ENCODE data around the gene RBSN.

The RBSN gene

DNA sequence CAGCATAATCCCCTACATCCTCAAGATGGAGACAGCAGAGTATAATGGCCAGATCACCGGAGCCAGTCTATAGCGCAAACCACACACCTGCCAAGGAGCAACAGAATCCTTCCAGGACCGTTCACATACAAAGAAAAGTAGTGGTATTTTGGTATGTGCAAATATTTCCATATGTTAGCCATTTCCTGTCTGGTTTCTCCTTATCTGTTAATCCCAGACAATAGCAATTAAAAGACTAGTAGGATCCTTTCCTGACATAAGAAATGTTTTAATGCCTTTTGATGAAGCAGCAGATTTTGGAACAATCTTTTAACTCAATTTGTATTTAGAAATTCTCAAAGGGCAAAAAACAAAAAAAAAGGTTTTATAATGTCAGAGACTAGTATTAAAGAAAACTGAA is 56.0 kb downstream of the RBSN start:
- POLR2A ChIA-PET = no interaction called here

DNA sequence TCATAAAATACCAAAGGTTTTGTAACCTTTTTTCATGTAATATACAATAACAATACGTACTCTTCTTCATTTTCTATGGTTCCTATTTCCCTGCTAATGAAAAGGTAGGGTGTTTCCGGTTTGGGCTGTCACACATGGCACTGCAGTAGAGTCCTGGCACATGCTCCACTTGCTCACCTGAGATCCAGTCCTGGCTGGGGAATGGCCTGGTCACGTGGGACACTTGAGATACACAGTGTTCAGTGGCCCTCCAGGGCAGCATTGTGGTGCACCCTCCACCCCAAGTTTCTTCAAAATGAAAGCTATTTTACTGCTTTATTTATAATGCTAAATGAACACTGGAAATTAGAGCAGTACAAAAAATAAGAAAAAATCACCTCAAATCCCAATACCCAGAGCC is 57.0 kb downstream of the RBSN start:
- Histone ChIP-seq H3K36me3 (ENCODE audit: control insufficient read depth in 2 of 2, insufficient read depth in 1 of 2, low read length in 2 of 2) (peaks cover 21 to 96% of the 10 kb centered on the region in 2 experiments), H3K27ac (ENCODE audit: extremely low read depth, low read depth, low read length) (no peak overlapping the region), H3K9me3 (ENCODE audit: control insufficient read depth, insufficient read depth, low read depth, low read length) (no peaks in the 10 kb centered on the region), H3K4me1 (ENCODE audit: control insufficient read depth, insufficient read depth, low read length) (no peaks in the 10 kb centered on the region), H3K4me3 (ENCODE audit: low read depth, low read length) (no peak overlapping the region)
- ChIA-PET CTCF (no interaction called here), POLR2A (no interaction called here)
- TF ChIP-seq ZNF121 (tag by site-specific recombination; IDR thresholded peaks at IDR 0.05) (no peak), ZNF785 (tag by site-specific recombination; IDR thresholded peaks at IDR 0.05) (no peak), SP3 (tag by site-specific recombination; IDR thresholded peaks at IDR 0.05) (no peak), ZBTB48 (tag by site-specific recombination; IDR thresholded peaks at IDR 0.05) (no peak), ZNF544 (tag by site-specific recombination; IDR thresholded peaks at IDR 0.05) (no peak), ZNF48 (tag by site-specific recombination; IDR thresholded peaks at IDR 0.05) (no peak), SP7 (tag by site-specific recombination; IDR thresholded peaks at IDR 0.05) (no peak), ZNF623 (tag by site-specific recombination; IDR thresholded peaks at IDR 0.05) (no peak), PRDM2 (tag by site-specific recombination; IDR thresholded peaks at IDR 0.05; ENCODE audit: borderline replicate concordance) (no peak)
- TF ChIP-seq, protein P1, sequence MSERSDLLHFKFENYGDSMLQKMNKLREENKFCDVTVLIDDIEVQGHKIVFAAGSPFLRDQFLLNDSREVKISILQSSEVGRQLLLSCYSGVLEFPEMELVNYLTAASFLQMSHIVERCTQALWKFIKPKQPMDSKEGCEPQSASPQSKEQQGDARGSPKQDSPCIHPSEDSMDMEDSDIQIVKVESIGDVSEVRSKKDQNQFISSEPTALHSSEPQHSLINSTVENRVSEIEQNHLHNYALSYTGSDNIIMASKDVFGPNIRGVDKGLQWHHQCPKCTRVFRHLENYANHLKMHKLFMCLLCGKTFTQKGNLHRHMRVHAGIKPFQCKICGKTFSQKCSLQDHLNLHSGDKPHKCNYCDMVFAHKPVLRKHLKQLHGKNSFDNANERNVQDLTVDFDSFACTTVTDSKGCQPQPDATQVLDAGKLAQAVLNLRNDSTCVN (tag by site-specific recombination; optimal IDR thresholded peaks at IDR 0.05) = no peak
- TF ChIP-seq, protein P2, sequence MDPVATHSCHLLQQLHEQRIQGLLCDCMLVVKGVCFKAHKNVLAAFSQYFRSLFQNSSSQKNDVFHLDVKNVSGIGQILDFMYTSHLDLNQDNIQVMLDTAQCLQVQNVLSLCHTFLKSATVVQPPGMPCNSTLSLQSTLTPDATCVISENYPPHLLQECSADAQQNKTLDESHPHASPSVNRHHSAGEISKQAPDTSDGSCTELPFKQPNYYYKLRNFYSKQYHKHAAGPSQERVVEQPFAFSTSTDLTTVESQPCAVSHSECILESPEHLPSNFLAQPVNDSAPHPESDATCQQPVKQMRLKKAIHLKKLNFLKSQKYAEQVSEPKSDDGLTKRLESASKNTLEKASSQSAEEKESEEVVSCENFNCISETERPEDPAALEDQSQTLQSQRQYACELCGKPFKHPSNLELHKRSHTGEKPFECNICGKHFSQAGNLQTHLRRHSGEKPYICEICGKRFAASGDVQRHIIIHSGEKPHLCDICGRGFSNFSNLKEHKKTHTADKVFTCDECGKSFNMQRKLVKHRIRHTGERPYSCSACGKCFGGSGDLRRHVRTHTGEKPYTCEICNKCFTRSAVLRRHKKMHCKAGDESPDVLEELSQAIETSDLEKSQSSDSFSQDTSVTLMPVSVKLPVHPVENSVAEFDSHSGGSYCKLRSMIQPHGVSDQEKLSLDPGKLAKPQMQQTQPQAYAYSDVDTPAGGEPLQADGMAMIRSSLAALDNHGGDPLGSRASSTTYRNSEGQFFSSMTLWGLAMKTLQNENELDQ (tag by site-specific recombination; IDR thresholded peaks at IDR 0.05; ENCODE audit: low read depth) = no peak

More for the DNA sequence above, 56.0 kb downstream of the RBSN start:
- TF ChIP-seq ZBTB20 (tag by site-specific recombination; IDR thresholded peaks at IDR 0.05) (no peak), ZNF768 (tag by site-specific recombination; IDR thresholded peaks at IDR 0.05) (no peak), ZNF223 (tag by site-specific recombination; IDR thresholded peaks at IDR 0.05) (no peak), ZNF138 (tag by site-specific recombination; IDR thresholded peaks at IDR 0.05; ENCODE audit: borderline replicate concordance) (no peak), GFI1B (tag by site-specific recombination; IDR thresholded peaks at IDR 0.05) (no peak), SCRT2 (tag by site-specific recombination; IDR thresholded peaks at IDR 0.05) (no peak), ZBTB21 (tag by site-specific recombination; IDR thresholded peaks at IDR 0.05) (no peak), ZNF221 (tag by site-specific recombination; IDR thresholded peaks at IDR 0.05; ENCODE audit: borderline replicate concordance) (no peak), ZNF16 (tag by site-specific recombination; IDR thresholded peaks at IDR 0.05; ENCODE audit: low read depth) (no peak), KLF10 (tag by site-specific recombination; IDR thresholded peaks at IDR 0.05) (no peak), ZNF114 (tag by site-specific recombination; IDR thresholded peaks at IDR 0.05) (no peak), ZFP37 (tag by site-specific recombination; IDR thresholded peaks at IDR 0.05) (no peak)
- TF ChIP-seq, protein P3, sequence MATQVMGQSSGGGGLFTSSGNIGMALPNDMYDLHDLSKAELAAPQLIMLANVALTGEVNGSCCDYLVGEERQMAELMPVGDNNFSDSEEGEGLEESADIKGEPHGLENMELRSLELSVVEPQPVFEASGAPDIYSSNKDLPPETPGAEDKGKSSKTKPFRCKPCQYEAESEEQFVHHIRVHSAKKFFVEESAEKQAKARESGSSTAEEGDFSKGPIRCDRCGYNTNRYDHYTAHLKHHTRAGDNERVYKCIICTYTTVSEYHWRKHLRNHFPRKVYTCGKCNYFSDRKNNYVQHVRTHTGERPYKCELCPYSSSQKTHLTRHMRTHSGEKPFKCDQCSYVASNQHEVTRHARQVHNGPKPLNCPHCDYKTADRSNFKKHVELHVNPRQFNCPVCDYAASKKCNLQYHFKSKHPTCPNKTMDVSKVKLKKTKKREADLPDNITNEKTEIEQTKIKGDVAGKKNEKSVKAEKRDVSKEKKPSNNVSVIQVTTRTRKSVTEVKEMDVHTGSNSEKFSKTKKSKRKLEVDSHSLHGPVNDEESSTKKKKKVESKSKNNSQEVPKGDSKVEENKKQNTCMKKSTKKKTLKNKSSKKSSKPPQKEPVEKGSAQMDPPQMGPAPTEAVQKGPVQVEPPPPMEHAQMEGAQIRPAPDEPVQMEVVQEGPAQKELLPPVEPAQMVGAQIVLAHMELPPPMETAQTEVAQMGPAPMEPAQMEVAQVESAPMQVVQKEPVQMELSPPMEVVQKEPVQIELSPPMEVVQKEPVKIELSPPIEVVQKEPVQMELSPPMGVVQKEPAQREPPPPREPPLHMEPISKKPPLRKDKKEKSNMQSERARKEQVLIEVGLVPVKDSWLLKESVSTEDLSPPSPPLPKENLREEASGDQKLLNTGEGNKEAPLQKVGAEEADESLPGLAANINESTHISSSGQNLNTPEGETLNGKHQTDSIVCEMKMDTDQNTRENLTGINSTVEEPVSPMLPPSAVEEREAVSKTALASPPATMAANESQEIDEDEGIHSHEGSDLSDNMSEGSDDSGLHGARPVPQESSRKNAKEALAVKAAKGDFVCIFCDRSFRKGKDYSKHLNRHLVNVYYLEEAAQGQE (tag by site-specific recombination; IDR thresholded peaks at IDR 0.05) = no peak
- TF ChIP-seq, protein P4, sequence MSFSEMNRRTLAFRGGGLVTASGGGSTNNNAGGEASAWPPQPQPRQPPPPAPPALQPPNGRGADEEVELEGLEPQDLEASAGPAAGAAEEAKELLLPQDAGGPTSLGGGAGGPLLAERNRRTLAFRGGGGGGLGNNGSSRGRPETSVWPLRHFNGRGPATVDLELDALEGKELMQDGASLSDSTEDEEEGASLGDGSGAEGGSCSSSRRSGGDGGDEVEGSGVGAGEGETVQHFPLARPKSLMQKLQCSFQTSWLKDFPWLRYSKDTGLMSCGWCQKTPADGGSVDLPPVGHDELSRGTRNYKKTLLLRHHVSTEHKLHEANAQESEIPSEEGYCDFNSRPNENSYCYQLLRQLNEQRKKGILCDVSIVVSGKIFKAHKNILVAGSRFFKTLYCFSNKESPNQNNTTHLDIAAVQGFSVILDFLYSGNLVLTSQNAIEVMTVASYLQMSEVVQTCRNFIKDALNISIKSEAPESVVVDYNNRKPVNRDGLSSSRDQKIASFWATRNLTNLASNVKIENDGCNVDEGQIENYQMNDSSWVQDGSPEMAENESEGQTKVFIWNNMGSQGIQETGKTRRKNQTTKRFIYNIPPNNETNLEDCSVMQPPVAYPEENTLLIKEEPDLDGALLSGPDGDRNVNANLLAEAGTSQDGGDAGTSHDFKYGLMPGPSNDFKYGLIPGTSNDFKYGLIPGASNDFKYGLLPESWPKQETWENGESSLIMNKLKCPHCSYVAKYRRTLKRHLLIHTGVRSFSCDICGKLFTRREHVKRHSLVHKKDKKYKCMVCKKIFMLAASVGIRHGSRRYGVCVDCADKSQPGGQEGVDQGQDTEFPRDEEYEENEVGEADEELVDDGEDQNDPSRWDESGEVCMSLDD (tag by site-specific recombination; IDR thresholded peaks at IDR 0.05) = no peak
- CTCF ChIA-PET = interaction anchor here (0.9 kb wide), 1 partner anchor 116 kb away, joined by 3 read pairs; no protein-coding TSS in a partner anchor
- Histone ChIP-seq H3K4me1 (ENCODE audit: control insufficient read depth, insufficient read depth, low read length) (no peaks in the 10 kb centered on the region), H3K36me3 (ENCODE audit: control insufficient read depth in 2 of 2, insufficient read depth in 1 of 2, low read length in 2 of 2) (peaks cover 11 to 96% of the 10 kb centered on the region in 2 experiments), H3K4me3 (ENCODE audit: low read depth, low read length) (no peak overlapping the region), H3K9me3 (ENCODE audit: control insufficient read depth, insufficient read depth, low read depth, low read length) (no peaks in the 10 kb centered on the region), H3K27ac (ENCODE audit: extremely low read depth, low read depth, low read length) (no peak overlapping the region)

All from HEK293 (cell line).